ENCODE measurements around the gene HSP90AB1. TPM values are rescaled to one million over a fixed set of nuclear protein-coding genes. Genes with fewer than 3 reads are reported as not detected.

The HSP90AB1 gene
- total RNA-seq, 1 donor from 2014 or later, result 508 TPM

DNA sequence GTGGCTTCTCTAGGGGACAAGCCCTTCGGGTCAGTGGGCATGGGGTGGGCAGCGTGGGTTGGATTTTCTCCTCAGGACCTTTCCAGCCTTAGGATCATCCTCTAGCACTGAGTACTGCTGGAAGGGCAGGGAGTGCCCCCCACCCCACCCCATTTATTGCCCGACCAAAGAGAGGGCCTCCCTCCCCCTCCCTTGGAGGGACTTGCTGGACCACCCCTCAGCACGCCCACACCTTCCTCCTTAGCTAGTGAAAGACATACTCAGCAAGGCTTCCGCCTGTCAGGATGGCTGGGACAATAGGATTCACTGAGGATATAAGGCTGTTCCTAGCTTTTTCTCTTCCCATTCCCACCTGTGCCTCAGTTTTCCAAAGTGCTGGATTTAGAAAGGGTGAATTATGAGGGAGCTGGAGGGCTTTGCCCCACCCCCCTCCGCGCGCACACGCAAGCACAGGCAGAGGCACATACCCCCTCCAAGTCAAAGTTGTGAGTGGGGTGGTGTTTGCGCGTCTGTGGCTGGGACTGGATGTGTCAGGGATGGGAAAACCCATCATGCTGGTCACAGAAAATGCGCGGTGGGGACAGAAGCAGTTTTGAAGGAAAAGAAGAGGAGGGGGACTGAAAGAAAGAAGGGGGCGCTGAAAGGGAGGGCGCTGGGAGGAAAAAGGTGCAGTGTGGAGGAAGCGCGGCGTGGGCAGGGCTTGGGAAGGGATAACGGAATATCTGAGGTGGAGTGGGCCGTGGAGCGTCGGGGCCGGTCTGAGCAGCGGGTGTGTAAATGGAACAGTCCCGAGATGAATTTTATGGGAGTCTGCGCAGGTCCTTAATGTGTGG, 24.2 kb upstream of the HSP90AB1 start:
- peaks cover 83% of the 10 kb centered on the region for H3K4me1 Mint-ChIP-seq (ENCODE audit: low read depth)

DNA sequence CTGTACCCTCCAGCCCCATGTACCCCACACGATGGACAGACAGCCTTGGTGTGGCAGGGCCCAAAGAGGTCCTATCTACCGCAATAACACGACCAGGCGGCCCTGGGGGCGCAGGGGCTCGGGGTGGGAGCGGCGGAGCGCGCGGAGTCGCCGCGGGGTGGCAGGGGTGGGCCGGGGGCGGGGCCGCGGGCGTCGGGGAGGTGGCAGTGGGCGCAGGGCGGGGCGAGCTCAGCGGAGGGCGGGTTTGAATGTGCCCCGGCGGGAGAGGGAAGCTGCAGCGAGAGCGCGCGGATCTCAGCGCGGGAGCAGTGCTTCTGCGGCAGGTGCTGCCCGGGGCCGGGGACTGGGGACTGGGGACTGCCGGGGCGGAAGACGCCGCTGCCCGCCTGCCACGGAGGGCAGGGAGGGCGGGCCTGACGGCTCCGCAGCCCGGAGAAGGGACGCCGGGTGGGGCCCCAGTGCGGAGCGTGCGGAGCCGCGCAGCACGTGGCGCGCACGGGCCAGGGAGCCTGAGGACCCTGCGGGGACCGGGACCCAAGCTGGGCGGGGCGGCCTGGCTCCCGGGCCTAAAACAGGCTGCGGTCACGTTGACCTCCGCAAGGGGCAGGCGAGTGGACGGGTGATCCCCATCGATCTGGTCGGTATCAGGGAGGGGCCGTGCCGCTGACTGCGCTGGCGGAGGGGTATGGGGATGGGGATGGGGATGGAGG, 23.4 kb upstream of the HSP90AB1 start, which contains the start of gene SLC29A1:
Gene SLC29A1 (plus strand): TSS at position 277 of the 710 bp plus-strand sequence. CDS start 3,719 bp downstream, outside the sequence.
- Mint-ChIP-seq H3K4me3 (ENCODE audit: unreplicated experiment) (peak within 1 kb of the TSS; percentile 86), H3K36me3 (ENCODE audit: low read depth) (no peaks in the 10 kb centered on the region), H3K9me3 (ENCODE audit: low read depth) (no peaks in the 10 kb centered on the region), H3K27ac (ENCODE audit: unreplicated experiment) (peak within 1 kb of the TSS; percentile 100), H3K4me1 (ENCODE audit: low read depth) (peaks cover 84% of the 10 kb centered on the region), H3K27me3 (ENCODE audit: low read depth) (no peaks in the 10 kb centered on the region)
- DNase-seq (ENCODE audit: low spot score), result no peak
- TF ChIP-seq, protein P1, sequence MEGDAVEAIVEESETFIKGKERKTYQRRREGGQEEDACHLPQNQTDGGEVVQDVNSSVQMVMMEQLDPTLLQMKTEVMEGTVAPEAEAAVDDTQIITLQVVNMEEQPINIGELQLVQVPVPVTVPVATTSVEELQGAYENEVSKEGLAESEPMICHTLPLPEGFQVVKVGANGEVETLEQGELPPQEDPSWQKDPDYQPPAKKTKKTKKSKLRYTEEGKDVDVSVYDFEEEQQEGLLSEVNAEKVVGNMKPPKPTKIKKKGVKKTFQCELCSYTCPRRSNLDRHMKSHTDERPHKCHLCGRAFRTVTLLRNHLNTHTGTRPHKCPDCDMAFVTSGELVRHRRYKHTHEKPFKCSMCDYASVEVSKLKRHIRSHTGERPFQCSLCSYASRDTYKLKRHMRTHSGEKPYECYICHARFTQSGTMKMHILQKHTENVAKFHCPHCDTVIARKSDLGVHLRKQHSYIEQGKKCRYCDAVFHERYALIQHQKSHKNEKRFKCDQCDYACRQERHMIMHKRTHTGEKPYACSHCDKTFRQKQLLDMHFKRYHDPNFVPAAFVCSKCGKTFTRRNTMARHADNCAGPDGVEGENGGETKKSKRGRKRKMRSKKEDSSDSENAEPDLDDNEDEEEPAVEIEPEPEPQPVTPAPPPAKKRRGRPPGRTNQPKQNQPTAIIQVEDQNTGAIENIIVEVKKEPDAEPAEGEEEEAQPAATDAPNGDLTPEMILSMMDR (IDR thresholded peaks at IDR 0.05), result peak; percentile 55

More for the DNA sequence above, 24.2 kb upstream of the HSP90AB1 start:
- Mint-ChIP-seq H3K27ac (ENCODE audit: unreplicated experiment) (peak overlapping the region; percentile 100), H3K9me3 (ENCODE audit: low read depth) (no peaks in the 10 kb centered on the region), H3K27me3 (ENCODE audit: low read depth) (no peaks in the 10 kb centered on the region), H3K36me3 (ENCODE audit: low read depth) (no peaks in the 10 kb centered on the region), H3K4me3 (ENCODE audit: unreplicated experiment) (peak overlapping the region; percentile 86)
- no peak for DNase-seq (ENCODE audit: low spot score)
- TF ChIP-seq, protein P1 (IDR thresholded peaks at IDR 0.05), result no peak

DNA sequence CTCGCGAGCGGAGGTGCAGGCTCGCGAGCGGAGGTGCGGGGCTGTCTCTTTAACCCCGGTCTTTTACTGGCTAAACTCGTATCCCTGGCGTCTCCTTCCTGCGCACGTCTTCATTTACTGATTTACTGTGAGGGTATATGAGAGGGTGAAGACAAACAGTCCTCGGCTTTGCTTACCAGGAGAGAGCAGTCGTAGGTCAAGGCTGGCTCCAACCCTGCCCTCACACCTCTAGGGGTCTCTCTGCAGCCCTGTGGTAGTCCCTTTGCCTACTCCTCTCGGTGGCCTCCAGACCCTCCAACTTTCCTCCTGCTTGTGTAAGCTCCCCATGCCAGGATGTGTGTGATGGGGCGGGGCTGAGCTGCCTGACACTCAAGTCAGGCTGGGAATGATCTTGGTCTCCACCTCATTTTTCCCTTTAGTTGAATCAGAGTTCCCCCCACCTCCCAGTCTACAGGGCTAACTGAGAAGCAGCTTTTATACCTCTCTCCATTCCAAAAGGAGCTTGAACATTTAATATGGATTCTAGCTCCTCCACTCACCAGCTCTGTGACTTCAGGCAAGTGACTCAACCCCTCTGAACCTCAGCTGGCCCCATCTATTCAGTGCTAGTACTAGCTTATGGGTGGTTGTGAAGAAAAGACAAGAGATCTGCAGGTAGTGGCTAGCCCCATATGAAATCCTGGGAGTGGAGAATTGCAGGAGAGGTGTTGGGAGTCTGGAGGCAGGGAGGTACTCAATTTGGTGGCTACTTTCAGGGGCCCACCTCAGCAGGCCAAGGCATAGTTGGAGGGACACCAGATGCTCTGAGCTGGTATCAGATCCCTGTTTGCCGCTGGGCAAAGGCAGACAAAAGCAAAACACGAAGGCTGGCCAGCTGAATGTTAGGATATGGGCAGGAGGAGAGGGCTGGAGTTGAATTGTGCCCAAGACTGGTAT, 22.6 kb upstream of the HSP90AB1 start:
- Mint-ChIP-seq H3K36me3 (ENCODE audit: low read depth) (peaks cover 3% of the 10 kb centered on the region), H3K4me3 (ENCODE audit: unreplicated experiment) (peak overlapping the region; percentile 86), H3K27ac (ENCODE audit: unreplicated experiment) (peak overlapping the region; percentile 82), H3K4me1 (ENCODE audit: low read depth) (peaks cover 84% of the 10 kb centered on the region), H3K27me3 (ENCODE audit: low read depth) (no peaks in the 10 kb centered on the region), H3K9me3 (ENCODE audit: low read depth) (no peaks in the 10 kb centered on the region)
- TF ChIP-seq, protein P1 (IDR thresholded peaks at IDR 0.05), result no peak
- DNase-seq (ENCODE audit: low spot score), result no peak

DNA sequence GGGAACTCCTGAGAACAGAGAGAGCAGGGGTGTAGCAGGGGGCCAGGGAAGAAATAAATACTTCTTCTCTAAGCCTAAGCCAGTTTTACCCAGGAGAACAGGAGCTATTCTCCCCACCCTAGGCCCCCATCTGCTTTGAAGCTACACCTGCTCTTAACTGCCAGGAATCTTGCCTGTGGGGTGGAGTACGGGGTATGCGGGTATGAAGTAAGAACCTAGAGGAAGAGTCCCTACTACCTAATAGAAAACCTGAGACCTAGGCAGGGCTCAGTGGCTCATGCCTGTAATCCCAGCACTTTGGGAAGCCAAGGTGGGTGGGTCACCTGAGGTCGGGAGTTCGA, 22.0 kb upstream of the HSP90AB1 start:
- Mint-ChIP-seq H3K27ac (ENCODE audit: unreplicated experiment) (peak overlapping the region; percentile 82), H3K4me3 (ENCODE audit: unreplicated experiment) (peak overlapping the region; percentile 86), H3K27me3 (ENCODE audit: low read depth) (no peaks in the 10 kb centered on the region), H3K36me3 (ENCODE audit: low read depth) (peaks cover 5% of the 10 kb centered on the region), H3K9me3 (ENCODE audit: low read depth) (no peaks in the 10 kb centered on the region), H3K4me1 (ENCODE audit: low read depth) (peaks cover 85% of the 10 kb centered on the region)
- TF ChIP-seq, protein P1 (IDR thresholded peaks at IDR 0.05), result no peak
- DNase-seq (ENCODE audit: low spot score), result no peak
